GM12878 (cell line): ENCODE measurements around the gene MRPL18. TPM values are rescaled to one million over a fixed set of nuclear protein-coding genes. Genes with fewer than 3 reads are reported as not detected.

Source experiments
- ATAC-seq: fragments of 200-7000 bp; cut with Tn5 transposase; 3 replicates; pipeline ENCODE4 v1.9.1; 2020; ENCODE audit warnings: mild to moderate bottlenecking, moderate library complexity
- BruUV-seq: library from RNA; stranded (reverse); fragments of 400-500 nt; replicated peaks from 2 replicates; lab custom pipeline; 2021; lab: Mats Ljungman, UMichigan
- CTCF ChIA-PET: fragments of 300-600 bp; sonication (Branson Sonifier 250); formaldehyde crosslinking; extraction: SDS; loops from one replicate; lab custom pipeline; 2021; ENCODE audit warnings: inconsistent platforms; lab: Yijun Ruan, JAX
- POLR2A ChIA-PET: fragments of 350-600 bp; formaldehyde crosslinking; extraction: SDS; loops from one replicate; lab custom pipeline; 2021; ENCODE audit warnings: inconsistent platforms; lab: Charles Lee
- RAD21 ChIA-PET: fragments of 300-600 bp; sonication (Branson Sonifier 250); formaldehyde crosslinking; loops from one replicate; lab custom pipeline; 2023; ENCODE audit warnings: antibody characterized with exemption; ENCODE audit not compliant: unreplicated experiment; lab: Charles Lee
- SMC1A ChIA-PET: fragments of 300-600 bp; sonication (Branson Sonifier 250); formaldehyde crosslinking; loops from one replicate; lab custom pipeline; 2023; ENCODE audit not compliant: unreplicated experiment, uncharacterized antibody; lab: Charles Lee
- DNase-seq: peaks from one replicate; pipeline ENCODE4 v3.0.0-alpha.2; 2011; ENCODE audit warnings: low read depth, low spot score
- FAIRE-seq: peaks from 3 replicates; lab custom pipeline; 2011; peaks lifted over from hg19 to GRCh38; lab: Jason Lieb, UNC
- H2AFZ ChIP-seq: 2 replicates; pipeline ENCODE4 v1.6.0; 2011; ENCODE audit warnings: low read depth, low read length, control low read depth; ENCODE audit not compliant: control insufficient read depth
- H3K27ac ChIP-seq: 2 replicates; pipeline ENCODE4 v1.5.1; 2011; ENCODE audit warnings: control low read depth; ENCODE audit not compliant: control insufficient read depth, insufficient read depth
- H3K27me3 ChIP-seq, 2 experiments: replicated peaks in 1 of 2; 2 replicates each; pipeline versions ENCODE4 v1.6.0 to v1.6.1; 2011; ENCODE audit warnings: low read length in 1 of 2; ENCODE audit not compliant: control insufficient read depth in 2 of 2, insufficient read depth in 2 of 2
- H3K36me3 ChIP-seq, 2 experiments: 2 replicates each; pipeline ENCODE4 v1.5.1; 2011; ENCODE audit warnings: low read length in 1 of 2; ENCODE audit not compliant: control insufficient read depth in 2 of 2, insufficient read depth in 2 of 2
- H3K4me1 ChIP-seq: 2 replicates; pipeline ENCODE4 v1.6.1; 2011; ENCODE audit warnings: mild to moderate bottlenecking, low read length, moderate library complexity, mixed read lengths; ENCODE audit not compliant: control insufficient read depth, insufficient read depth
- H3K4me2 ChIP-seq: 2 replicates; pipeline ENCODE4 v1.6.0; 2011; ENCODE audit warnings: control low read depth; ENCODE audit not compliant: control insufficient read depth, insufficient read depth
- H3K4me3 ChIP-seq: fragments of 200-600 bp; sonication (generic); 2 replicates; pipeline ENCODE4 v1.5.1; 2016
- H3K79me2 ChIP-seq: 2 replicates; pipeline ENCODE4 v1.6.0; 2011; ENCODE audit warnings: low read length; ENCODE audit not compliant: control insufficient read depth, insufficient read depth
- H3K9ac ChIP-seq: 2 replicates; pipeline ENCODE4 v1.8.0; 2011; ENCODE audit warnings: low read length, control low read depth, mixed read lengths; ENCODE audit not compliant: control insufficient read depth, insufficient read depth
- H3K9me3 ChIP-seq: replicated peaks from 3 replicates; pipeline ENCODE4 v1.5.1; 2011; ENCODE audit warnings: mild to moderate bottlenecking, low read length; ENCODE audit not compliant: control insufficient read depth, insufficient read depth
- H4K20me1 ChIP-seq: 2 replicates; pipeline ENCODE4 v1.6.0; 2011; ENCODE audit not compliant: control insufficient read depth, insufficient read depth
- CHD1 ChIP-seq: IDR thresholded peaks from 2 replicates; pipeline ENCODE4 v1.6.1; 2012; ENCODE audit warnings: low read depth, low read length, improper control_type of control experiment
- ETV6 ChIP-seq, 2 experiments: fragments of 450-650 bp in 1 of 2; IDR thresholded peaks in 1 of 2; conservative IDR thresholded peaks in 1 of 2; 2 replicates each; pipeline ENCODE4 v1.6.1; 2014; ENCODE audit warnings: antibody characterized with exemption in 1 of 2, borderline replicate concordance in 1 of 2, low read depth in 1 of 2, mild to moderate bottlenecking in 1 of 2, moderate library complexity in 1 of 2
- HDAC6 ChIP-seq: fragments of 200-600 bp; sonication (generic); IDR thresholded peaks from one replicate; pipeline ENCODE4 v1.8.0; 2017; ENCODE audit warnings: antibody characterized with exemption; ENCODE audit not compliant: unreplicated experiment
- IKZF1 ChIP-seq: fragments of 450-650 bp; conservative IDR thresholded peaks from 2 replicates; pipeline ENCODE4 v1.6.1; 2017; ENCODE audit warnings: antibody characterized with exemption, mild to moderate bottlenecking
- IRF5 ChIP-seq: fragments of 450-650 bp; IDR thresholded peaks from 2 replicates; pipeline ENCODE4 v1.6.1; 2017; ENCODE audit warnings: borderline replicate concordance
- MAX ChIP-seq: IDR thresholded peaks from 2 replicates; pipeline ENCODE4 v1.6.1; 2012; ENCODE audit warnings: low read depth, low read length, improper control_type of control experiment
- MLLT1 ChIP-seq: fragments of 450-650 bp; IDR thresholded peaks from 2 replicates; pipeline ENCODE4 v1.6.1; 2016; ENCODE audit warnings: mild to moderate bottlenecking
- MTA3 ChIP-seq: IDR thresholded peaks from 2 replicates; pipeline ENCODE4 v1.6.1; 2012; ENCODE audit warnings: low read length, inconsistent platforms, borderline replicate concordance
- POU2F2 ChIP-seq: IDR thresholded peaks from 3 replicates; pipeline ENCODE4 v1.6.1; 2011; ENCODE audit warnings: low read depth, mild to moderate bottlenecking, low read length, borderline replicate concordance
- RELB ChIP-seq: fragments of 450-650 bp; IDR thresholded peaks from 2 replicates; pipeline ENCODE4 v1.6.1; 2017; ENCODE audit warnings: low read depth, mild to moderate bottlenecking, moderate library complexity
- SREBF1 ChIP-seq: IDR thresholded peaks from 2 replicates; pipeline ENCODE4 v1.6.1; 2012; ENCODE audit warnings: mild to moderate bottlenecking, low read length
- SRF ChIP-seq, 2 experiments: IDR thresholded peaks; 2 replicates each; pipeline ENCODE4 v1.6.1; 2011; ENCODE audit warnings: low read depth in 2 of 2, low read length in 2 of 2, mild to moderate bottlenecking in 1 of 2, moderate library complexity in 1 of 2
- TCF7 ChIP-seq: IDR thresholded peaks from 2 replicates; pipeline ENCODE4 v1.6.1; 2014; ENCODE audit warnings: antibody characterized with exemption, borderline replicate concordance
- ZBTB4 ChIP-seq: fragments of 450-650 bp; formaldehyde crosslinking; IDR thresholded peaks from 2 replicates; pipeline ENCODE4 v1.4.0; 2022; ENCODE audit warnings: mild to moderate bottlenecking, moderate library complexity
- ZSCAN29 ChIP-seq: fragments of 450-650 bp; IDR thresholded peaks from 2 replicates; pipeline ENCODE4 v1.6.1; 2017; ENCODE audit warnings: mild to moderate bottlenecking, moderate library complexity
- WGBS: methylation state at CpG from one replicate; pipeline ENCODE4 v1.1.6; 2016; ENCODE audit warnings: low lambda C conversion rate; ENCODE audit not compliant: insufficient replicate concordance, insufficient coverage; ENCODE audit errors: missing lambda C conversion rate; 5-methylcytosine and 5-hydroxymethylcytosine counted together
- in situ Hi-C: fragments of 300-500 bp; cut with MboI; formaldehyde crosslinking; loops from 9 replicates; pipeline ENCODE4 v1.14.3; 2018; ENCODE audit warnings: mixed read lengths
- intact Hi-C: fragments of 100-400 bp; cut with micrococcal nuclease; formaldehyde crosslinking; loops from one replicate; pipeline ENCODE4 v1.14.2; 2022; ENCODE audit not compliant: unreplicated experiment
- polyA plus RNA-seq, 11 experiments: library from polyadenylated mRNA; depleted of rRNA in 4 of 11; unstranded in 6 of 11; stranded (reverse) in 5 of 11; fragments of >200 nt; fragmentation: Nextera tagmentation in 4 of 11; fragmentation: Illumina TruSeq in 1 of 11; extraction: Ambion mirVana in 4 of 11; extraction: Trizol in 1 of 11; gene quantifications; 1 replicate in 1 of 11; 2 replicates in 10 of 11; pipeline versions ENCODE4 v1.2.1 to v1.2.3, GENCODE V29; 2011 to 2016; ENCODE audit warnings: inconsistent platforms in 2 of 11, missing spikeins in 2 of 11, low read depth in 1 of 11
- total RNA-seq, 4 experiments: library from RNA; depleted of rRNA in 3 of 4; stranded (reverse); fragments of >200 nt in 3 of 4; fragmentation: Illumina TruSeq in 1 of 4; extraction: Trizol in 1 of 4; gene quantifications; 2 replicates each; pipeline versions ENCODE4 v1.2.1 to v1.2.3, GENCODE V29; 2013 to 2021

MRPL18 gene
- total and polyA plus RNA-seq, 10 of the 15 experiments (the other 5 are each of a cell fraction or from before 2014, with no cell fraction given), result 68.5 to 203 (median 116) TPM

- H4K20me1 ChIP-seq, result no peaks in the 10 kb centered on the region
- in situ Hi-C loops, result no loop called here
- H3K9me3 ChIP-seq, result no peaks in the 10 kb centered on the region
- ChIA-PET CTCF (no interaction called here), POLR2A (interaction anchor here (2.1 kb wide), 1 partner anchor 10 kb away, joined by 6 read pairs; no protein-coding TSS in a partner anchor), SMC1A (no interaction called here), RAD21 (interaction anchor here (0.6 kb wide), 1 partner anchor 98 kb away, joined by 4 read pairs; no protein-coding TSS in a partner anchor)
- no peaks in the 10 kb centered on the region for H3K36me3 ChIP-seq
- FAIRE-seq, result no peak
- no peak overlapping the region for H2AFZ ChIP-seq
- no peaks in the 10 kb centered on the region; a peak in 1 of 4 replicates for H3K27me3 ChIP-seq
- TF ChIP-seq SREBF1 (no peak), SRF (IDR thresholded peaks at IDR 0.05; ENCODE audit: low read depth in 2 of 2, low read length in 2 of 2) (no peak), TCF7 (no peak), ZBTB4 (CRISPR knock-in tag) (no peak), POU2F2 (no peak), ETV6 (conservative IDR thresholded peaks at IDR 0.05 in 1 of 2, IDR thresholded peaks at IDR 0.05 in 1 of 2; ENCODE audit: borderline replicate concordance in 1 of 2, low read depth in 1 of 2) (no peak), RELB (no peak), MLLT1 (no peak), MAX (no peak), HDAC6 (no peak), ZSCAN29 (no peak), IRF5 (no peak), MTA3 (no peak), CHD1 (no peak), IKZF1 (no peak)
- H3K9ac ChIP-seq, result no peak overlapping the region
- ATAC-seq, result no peak
- DNase-seq, result no peak
- no peak overlapping the region for H3K4me3 ChIP-seq
- WGBS, result 68% methylated on average over 16 of the region's 16 CpGs
- H3K27ac ChIP-seq, result no peak overlapping the region
- no peaks in the 10 kb centered on the region for H3K79me2 ChIP-seq
- intact Hi-C loops, result no loop called here
- BruUV-seq, result no TSS peak
- H3K4me2 ChIP-seq, result no peak overlapping the region
- H3K4me1 ChIP-seq, result no peaks in the 10 kb centered on the region
These were observed 28.8 kb downstream of the MRPL18 start for GRCh38 chr6:159819098-159819497.
